Measurements from ENCODE around the gene CTCFL. TPM values are rescaled to one million over a fixed set of nuclear protein-coding genes. Genes with fewer than 3 reads are reported as not detected.

CTCFL gene
- total and polyA plus RNA-seq, 2 of the 8 experiments (the other 6 are each of a cell fraction or from before 2014, with no cell fraction given): 0.30 to 0.80 TPM

- Histone ChIP-seq H3K56ac (replicated peaks; ENCODE audit: insufficient read length, low read depth, low read length) (no peak overlapping the region), H4K8ac (ENCODE audit: extremely low read depth, insufficient read depth, low read length) (no peak overlapping the region), H3K4me2 (ENCODE audit: insufficient read depth in 1 of 2, low read depth in 2 of 2, low read length in 2 of 2) (no peak overlapping the region), H4K91ac (replicated peaks; ENCODE audit: insufficient read length, low read length) (no peak overlapping the region), H3K4ac (replicated peaks; ENCODE audit: insufficient read length, low read depth, low read length) (no peak overlapping the region), H3K4me3 (ENCODE audit: extremely low read depth in 1 of 4, insufficient read depth in 2 of 4, low read depth in 3 of 4, low read length in 4 of 4) (no peak overlapping the region), H2AFZ (ENCODE audit: low read length) (no peak overlapping the region), H4K20me1 (replicated peaks in 1 of 2; ENCODE audit: control insufficient read depth in 1 of 2, insufficient read depth in 2 of 2, low read length in 2 of 2) (no peaks in the 10 kb centered on the region), H3K79me2 (ENCODE audit: control insufficient read depth in 1 of 2, insufficient read depth in 2 of 2, low read length in 2 of 2) (no peaks in the 10 kb centered on the region), H2BK15ac (ENCODE audit: low read length) (peak overlapping the region; percentile 29; the same call in 1 of the 2 replicates), H2BK5ac (ENCODE audit: low read depth, low read length) (no peak overlapping the region), H3K27me3 (replicated peaks in 1 of 4; ENCODE audit: control insufficient read depth in 3 of 4, extremely low read depth in 1 of 4, insufficient read depth in 3 of 4, low read length in 3 of 4) (no peaks in the 10 kb centered on the region), H3K36me3 (ENCODE audit: control insufficient read depth in 2 of 4, insufficient read depth in 4 of 4, low read length in 3 of 4) (no peaks in the 10 kb centered on the region), H3K9me3 (ENCODE audit: insufficient read depth in 2 of 2, low read depth in 1 of 2, low read length in 1 of 2) (no peaks in the 10 kb centered on the region), H3K18ac (ENCODE audit: extremely low read depth, low read length) (no peak overlapping the region; the same call in 1 of the 2 replicates), H3K9ac (replicated peaks in 1 of 4; ENCODE audit: extremely low read depth in 1 of 4, low read depth in 3 of 4, low read length in 3 of 4) (no peak overlapping the region), H2BK120ac (replicated peaks; ENCODE audit: low read depth, low read length) (no peak overlapping the region), H2AK5ac (ENCODE audit: low read depth, low read length) (no peak overlapping the region), H2BK20ac (ENCODE audit: low read length) (no peak overlapping the region), H3K27ac (ENCODE audit: low read depth, low read length) (no peak overlapping the region), H3K14ac (ENCODE audit: insufficient read length) (no peak overlapping the region), H3K23ac (ENCODE audit: insufficient read length) (no peak overlapping the region), H4K5ac (ENCODE audit: insufficient read length, low read depth, low read length) (no peak overlapping the region), H3K23me2 (ENCODE audit: low read depth, low read length) (no peaks in the 10 kb centered on the region), H3K4me1 (replicated peaks in 1 of 4; ENCODE audit: control insufficient read depth in 3 of 4, insufficient read depth in 4 of 4, low read length in 3 of 4) (peaks cover 0 to 16% (median 10%) of the 10 kb centered on the region in 4 experiments; a peak in 6 of 7 replicates), H2BK12ac (ENCODE audit: low read depth, low read length) (no peak overlapping the region), H3K79me1 (ENCODE audit: low read depth, low read length) (no peaks in the 10 kb centered on the region)
- no peak for FAIRE-seq
- ChIA-PET CTCF (ENCODE audit: partially characterized antibody) (interaction anchor here (0.6 to 5.3 kb wide), 5 partner anchors 11 to 960 kb away, joined by 3 to 23 read pairs (median 4); no protein-coding TSS in a partner anchor), POLR2A (ENCODE audit: partially characterized antibody) (interaction anchor here (1.4 kb wide), 1 partner anchor 86 kb away, joined by 3 read pairs; no protein-coding TSS in a partner anchor)
- WGBS, 2 experiments (ENCODE audit: extremely low coverage in 1 of 2, insufficient coverage in 1 of 2, insufficient read length in 1 of 2, insufficient replicate concordance in 2 of 2, low coverage in 1 of 2, low lambda C conversion rate in 2 of 2, missing lambda C conversion rate in 1 of 2): 87% methylated on average over 8 of the region's 8 CpGs; no CpG with 5 or more reads in 1 of the 2 experiments
- TF ChIP-seq HDAC2 (IDR thresholded peaks at IDR 0.05; ENCODE audit: borderline replicate concordance in 1 of 2, low read depth in 2 of 2, low read length in 2 of 2) (peak in 1 of 2 experiments; percentile 82; a peak in 1 of 4 replicates), KDM1A (IDR thresholded peaks at IDR 0.05; ENCODE audit: borderline replicate concordance, low read length) (peak; percentile 90; the same call in 1 of the 2 replicates), CTBP2 (IDR thresholded peaks at IDR 0.05; ENCODE audit: borderline replicate concordance, insufficient read depth, insufficient read length, low read length) (no peak)
- no peak for DNase-seq (ENCODE audit: low read depth in 1 of 2, low spot score in 2 of 2)
These were observed 49.4 kb downstream of the CTCFL start for GRCh38 chr20:57475388-57476083.

Data from H1 (cell line).